OCI-LY3 (cell line): Measurements from ENCODE around the gene CMSS1.

ENCODE experiments used
- H2AFZ ChIP-seq: fragments of 200-600, 300-600 bp; shearing (Covaris generic); 2 replicates; pipeline ENCODE4 v1.6.0; 2014; ENCODE audit warnings: antibody characterized with exemption, low read depth, low read length
- H3K27ac ChIP-seq: fragments of 200-600, 300-600 bp; sonication (generic); 2 replicates; pipeline ENCODE4 v1.5.1; 2014; ENCODE audit warnings: mild to moderate bottlenecking, low read length, moderate library complexity, mixed read lengths
- H3K27me3 ChIP-seq: fragments of 200-600, 300-600 bp; sonication (generic); 2 replicates; pipeline ENCODE4 v1.6.1; 2014; ENCODE audit warnings: low read depth, low read length, mixed read lengths
- H3K36me3 ChIP-seq: fragments of 200-600, 300-600 bp; sonication (generic); replicated peaks from 2 replicates; pipeline ENCODE3; 2014; ENCODE audit warnings: low read depth, low read length, mixed read lengths
- H3K4me1 ChIP-seq: fragments of 300-600, 200-600 bp; sonication (generic); 2 replicates; pipeline ENCODE4 v1.6.1; 2014; ENCODE audit warnings: low read length, mixed read lengths
- H3K4me2 ChIP-seq: fragments of 200-600, 300-600 bp; sonication (generic); 2 replicates; pipeline ENCODE4 v1.6.1; 2014; ENCODE audit warnings: low read length, mixed read lengths
- H3K4me3 ChIP-seq: fragments of 300-600, 200-600 bp; sonication (generic); 2 replicates; pipeline ENCODE4 v1.5.1; 2014; ENCODE audit warnings: antibody characterized with exemption, mild to moderate bottlenecking, low read length, moderate library complexity
- H3K79me2 ChIP-seq: fragments of 300-600, 200-600 bp; shearing (Covaris generic); 2 replicates; pipeline ENCODE4 v1.6.1; 2014; ENCODE audit warnings: mild to moderate bottlenecking, low read length, mixed read lengths
- H3K9ac ChIP-seq: fragments of 300-600, 200-600 bp; shearing (Covaris generic); 2 replicates; pipeline ENCODE4 v1.6.0; 2014; ENCODE audit warnings: mild to moderate bottlenecking, low read length, moderate library complexity
- H3K9me3 ChIP-seq: fragments of 200-600, 300-600 bp; shearing (Covaris generic); 2 replicates; pipeline ENCODE4 v1.6.1; 2014; ENCODE audit warnings: low read length, mixed read lengths; ENCODE audit not compliant: insufficient read depth
- H4K20me1 ChIP-seq: fragments of 200-600, 300-600 bp; sonication (generic); 2 replicates; pipeline ENCODE4 v1.6.1; 2016; ENCODE audit warnings: low read length, mixed read lengths; ENCODE audit not compliant: insufficient read depth
- EZH2phosphoT487 ChIP-seq: fragments of 200-600 bp; shearing (Covaris generic); IDR thresholded peaks from 2 replicates; pipeline ENCODE4 v1.6.1; 2018; ENCODE audit warnings: antibody characterized with exemption, mixed run types, low read depth
- TF ChIP-seq, protein P1 (sequence below): fragments of 200-600, 300-600 bp; sonication (generic); IDR thresholded peaks from 2 replicates; pipeline ENCODE4 v1.5.1; 2014; ENCODE audit warnings: antibody characterized with exemption, low read length, low read depth

The CMSS1 gene

DNA sequence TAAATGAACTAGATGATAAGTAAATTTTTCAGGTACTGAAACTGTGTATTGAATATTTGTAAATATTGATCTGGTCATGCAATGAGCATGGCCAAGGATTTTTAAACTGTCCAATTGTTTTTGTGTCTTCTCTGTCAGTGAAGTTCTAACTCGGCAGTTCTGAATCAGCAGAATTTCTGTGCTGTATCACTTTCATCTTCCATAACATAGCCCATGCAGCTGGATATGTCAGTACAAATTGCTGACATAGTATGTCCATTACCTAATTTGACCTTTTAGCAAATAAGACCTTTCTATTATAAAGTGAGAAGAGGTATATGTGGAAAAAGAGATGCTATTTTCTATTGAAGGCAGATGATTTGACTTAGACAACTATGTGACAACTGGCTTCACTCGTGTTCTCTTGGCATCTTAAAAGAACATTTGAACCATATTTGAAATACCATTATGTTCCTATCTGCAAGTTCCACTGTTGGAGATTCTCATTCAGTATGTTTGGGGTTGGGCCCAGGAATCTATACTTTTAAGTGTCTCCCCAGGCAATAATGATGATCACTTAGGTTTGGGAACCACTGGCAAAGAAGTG is 90.4 kb downstream of the CMSS1 start:
- Histone ChIP-seq H3K4me2 (no peak overlapping the region), H3K4me3 (no peak overlapping the region), H4K20me1 (no peaks in the 10 kb centered on the region), H3K36me3 (no peaks in the 10 kb centered on the region), H3K9me3 (no peaks in the 10 kb centered on the region), H3K27me3 (no peaks in the 10 kb centered on the region), H3K4me1 (no peaks in the 10 kb centered on the region), H3K9ac (no peak overlapping the region), H2AFZ (no peak overlapping the region), H3K27ac (no peak overlapping the region), H3K79me2 (no peaks in the 10 kb centered on the region)
- no peak for TF ChIP-seq EZH2phosphoT487
- TF ChIP-seq, protein P1, sequence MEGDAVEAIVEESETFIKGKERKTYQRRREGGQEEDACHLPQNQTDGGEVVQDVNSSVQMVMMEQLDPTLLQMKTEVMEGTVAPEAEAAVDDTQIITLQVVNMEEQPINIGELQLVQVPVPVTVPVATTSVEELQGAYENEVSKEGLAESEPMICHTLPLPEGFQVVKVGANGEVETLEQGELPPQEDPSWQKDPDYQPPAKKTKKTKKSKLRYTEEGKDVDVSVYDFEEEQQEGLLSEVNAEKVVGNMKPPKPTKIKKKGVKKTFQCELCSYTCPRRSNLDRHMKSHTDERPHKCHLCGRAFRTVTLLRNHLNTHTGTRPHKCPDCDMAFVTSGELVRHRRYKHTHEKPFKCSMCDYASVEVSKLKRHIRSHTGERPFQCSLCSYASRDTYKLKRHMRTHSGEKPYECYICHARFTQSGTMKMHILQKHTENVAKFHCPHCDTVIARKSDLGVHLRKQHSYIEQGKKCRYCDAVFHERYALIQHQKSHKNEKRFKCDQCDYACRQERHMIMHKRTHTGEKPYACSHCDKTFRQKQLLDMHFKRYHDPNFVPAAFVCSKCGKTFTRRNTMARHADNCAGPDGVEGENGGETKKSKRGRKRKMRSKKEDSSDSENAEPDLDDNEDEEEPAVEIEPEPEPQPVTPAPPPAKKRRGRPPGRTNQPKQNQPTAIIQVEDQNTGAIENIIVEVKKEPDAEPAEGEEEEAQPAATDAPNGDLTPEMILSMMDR = no peak

DNA sequence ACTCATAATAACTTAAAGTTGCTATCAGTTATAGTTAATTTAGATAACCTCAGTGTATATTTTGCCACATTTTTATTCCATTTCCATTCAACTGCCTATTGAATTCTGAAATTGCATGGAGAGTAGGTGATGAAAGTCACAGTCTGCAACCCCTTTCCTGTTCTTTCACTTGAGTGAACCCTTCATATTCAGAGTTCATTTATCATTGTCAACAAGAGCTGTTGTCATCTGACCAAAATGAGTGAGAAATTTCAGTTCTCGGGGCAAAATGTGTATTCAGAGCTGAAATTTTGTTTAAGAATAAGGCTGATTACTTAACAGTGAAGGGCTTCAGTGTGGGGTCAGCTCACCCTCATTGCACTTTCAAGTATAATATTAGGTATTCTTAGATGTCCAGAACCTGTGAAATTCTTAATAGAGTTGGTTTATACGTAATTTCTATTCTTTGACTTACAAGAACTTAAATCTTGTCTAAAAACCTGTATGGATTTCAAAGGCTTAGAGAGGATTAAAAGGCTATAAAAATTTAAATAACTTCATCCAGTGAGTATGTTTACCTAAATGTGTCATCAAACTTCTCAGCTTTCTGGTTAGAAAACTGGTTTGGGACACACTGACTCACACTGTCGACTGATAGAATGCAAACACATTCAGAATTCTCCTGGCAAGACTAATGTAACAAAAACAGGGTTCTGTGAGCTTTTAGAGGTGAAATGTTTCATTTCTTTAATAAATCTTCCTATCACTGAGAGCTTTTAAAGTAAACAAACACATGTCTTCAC is 92.2 kb downstream of the CMSS1 start:
- TF ChIP-seq EZH2phosphoT487 = no peak
- TF ChIP-seq, protein P1 = no peak
- no peaks in the 10 kb centered on the region for H3K9me3 ChIP-seq
- H3K79me2 ChIP-seq = no peaks in the 10 kb centered on the region
- no peak overlapping the region for H2AFZ ChIP-seq
- H3K9ac ChIP-seq = no peak overlapping the region
- H4K20me1 ChIP-seq = no peaks in the 10 kb centered on the region
- no peak overlapping the region for H3K27ac ChIP-seq
- no peak overlapping the region for H3K4me2 ChIP-seq
- H3K4me3 ChIP-seq = no peak overlapping the region
- H3K36me3 ChIP-seq = no peaks in the 10 kb centered on the region
- H3K4me1 ChIP-seq = no peaks in the 10 kb centered on the region
- no peaks in the 10 kb centered on the region for H3K27me3 ChIP-seq

DNA sequence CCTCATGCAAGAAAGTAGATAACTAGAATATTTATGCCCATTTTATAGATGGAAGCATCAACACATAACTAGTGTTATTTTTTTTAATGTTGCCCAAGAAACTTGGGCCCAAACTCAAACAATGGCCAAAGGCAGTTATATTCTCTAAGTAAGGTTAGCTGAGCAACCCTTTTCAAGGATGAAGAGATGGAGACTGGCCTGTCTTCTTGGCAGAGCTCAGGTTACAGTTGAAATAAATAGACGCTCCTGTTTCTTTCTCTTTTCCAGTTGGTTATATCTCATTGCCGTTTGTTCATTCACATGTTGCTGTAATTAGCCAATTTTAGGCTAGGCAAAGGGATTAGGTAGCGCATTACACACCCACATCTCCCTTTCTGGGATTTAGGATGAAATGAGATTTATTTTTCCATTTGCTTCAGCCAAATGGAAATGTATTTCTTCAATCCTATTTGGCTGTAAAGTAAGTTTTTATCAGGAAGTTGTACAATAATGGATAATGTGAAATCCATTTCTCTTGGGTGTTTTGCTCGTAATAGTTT is 93.2 kb downstream of the CMSS1 start:
- Histone ChIP-seq H4K20me1 (no peaks in the 10 kb centered on the region), H3K4me3 (no peak overlapping the region), H3K79me2 (no peaks in the 10 kb centered on the region), H3K27me3 (no peaks in the 10 kb centered on the region), H3K36me3 (no peaks in the 10 kb centered on the region), H3K9ac (no peak overlapping the region), H3K4me1 (no peaks in the 10 kb centered on the region), H2AFZ (no peak overlapping the region), H3K27ac (no peak overlapping the region), H3K9me3 (no peaks in the 10 kb centered on the region), H3K4me2 (no peak overlapping the region)
- no peak for TF ChIP-seq EZH2phosphoT487
- TF ChIP-seq, protein P1 = no peak

DNA sequence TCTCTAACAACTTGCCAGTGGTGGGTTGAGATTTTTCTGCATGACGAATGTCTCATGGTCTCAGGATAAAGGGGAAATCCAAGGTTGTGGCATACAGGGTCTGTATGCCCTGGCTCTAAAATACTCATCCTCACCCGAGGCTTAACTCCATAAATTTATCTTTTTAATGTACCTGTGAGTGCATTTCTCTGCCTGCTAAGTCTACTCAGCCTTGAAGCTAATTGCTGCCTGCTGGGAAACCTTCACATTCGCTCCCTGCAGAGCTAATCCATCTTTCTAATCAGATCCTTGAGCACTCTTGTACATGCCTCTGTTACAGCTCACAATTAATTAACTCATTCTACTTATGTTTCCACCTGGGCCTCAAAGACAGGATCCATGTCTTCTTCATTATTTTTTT is 93.8 kb downstream of the CMSS1 start:
- no peak overlapping the region for H3K4me2 ChIP-seq
- TF ChIP-seq, protein P1 = no peak
- TF ChIP-seq EZH2phosphoT487 = no peak

More for the DNA sequence above, 93.8 kb downstream of the CMSS1 start:
- H3K9ac ChIP-seq = no peak overlapping the region
- H4K20me1 ChIP-seq = no peaks in the 10 kb centered on the region
- no peak overlapping the region for H2AFZ ChIP-seq
- H3K4me1 ChIP-seq = no peaks in the 10 kb centered on the region
- no peak overlapping the region for H3K27ac ChIP-seq
- no peaks in the 10 kb centered on the region for H3K27me3 ChIP-seq
- no peaks in the 10 kb centered on the region for H3K9me3 ChIP-seq
- no peaks in the 10 kb centered on the region for H3K79me2 ChIP-seq
- H3K36me3 ChIP-seq = no peaks in the 10 kb centered on the region
- no peak overlapping the region for H3K4me3 ChIP-seq
